IMR-90 (cell line): Measurements from ENCODE around the gene PEX6. TPM values are rescaled to one million over a fixed set of nuclear protein-coding genes. Genes with fewer than 3 reads are reported as not detected.
"Not testable (repeated sequence)": the region's sequence is repeated elsewhere in the genome, so short reads cannot be mapped to it uniquely, and the experiment has no call there.

Experiments used
- ATAC-seq: fragments of 200-7000 bp; cut with Tn5 transposase; 2 replicates; pipeline ENCODE4 v1.9.1; 2020; ENCODE audit warnings: low read depth, mild to moderate bottlenecking, moderate library complexity
- BruUV-seq: library from RNA; stranded (reverse); fragments of 400-500 nt; replicated peaks from 2 replicates; lab custom pipeline; 2021; lab: Mats Ljungman, UMichigan
- CTCF ChIA-PET: fragments of 300-600 bp; formaldehyde crosslinking; extraction: SDS; loops from one replicate; lab custom pipeline; 2021; ENCODE audit warnings: antibody characterized with exemption; lab: Yijun Ruan, JAX
- POLR2A ChIA-PET: fragments of 300-600 bp; sonication (Branson Sonifier 250); formaldehyde crosslinking; loops from one replicate; lab custom pipeline; 2022; ENCODE audit warnings: antibody characterized with exemption; ENCODE audit not compliant: unreplicated experiment; lab: Charles Lee
- DNase-seq: peaks from one replicate; pipeline ENCODE4 v3.0.0; 2013
- H2AFZ ChIP-seq: replicated peaks from 2 replicates; pipeline ENCODE3; 2013; ENCODE audit warnings: low read length, mild to moderate bottlenecking; ENCODE audit not compliant: poor library complexity
- H2AK5ac ChIP-seq: 2 replicates; pipeline ENCODE4 v1.6.1; 2013; ENCODE audit warnings: low read depth, low read length, inconsistent platforms
- H2AK9ac ChIP-seq: replicated peaks from 2 replicates; pipeline ENCODE3; 2013; ENCODE audit warnings: mild to moderate bottlenecking, low read depth, low read length, moderate library complexity; ENCODE audit not compliant: poor library complexity
- H2BK120ac ChIP-seq: 2 replicates; pipeline ENCODE4 v1.6.1; 2013; ENCODE audit warnings: low read depth, low read length, inconsistent platforms
- H2BK15ac ChIP-seq: 3 replicates; pipeline ENCODE4 v1.6.1; 2013; ENCODE audit warnings: low read depth, low read length, inconsistent platforms
- H2BK20ac ChIP-seq: 2 replicates; pipeline ENCODE4 v1.6.1; 2013; ENCODE audit warnings: low read depth, mild to moderate bottlenecking, inconsistent platforms, low read length, moderate library complexity
- H2BK5ac ChIP-seq: 2 replicates; pipeline ENCODE4 v1.6.1; 2013; ENCODE audit warnings: mild to moderate bottlenecking, low read depth, low read length, inconsistent platforms; ENCODE audit not compliant: poor library complexity, severe bottlenecking
- H3K14ac ChIP-seq: replicated peaks from 2 replicates; pipeline ENCODE4 v1.6.1; 2013; ENCODE audit warnings: low read depth, low read length, inconsistent platforms
- H3K18ac ChIP-seq: 2 replicates; pipeline ENCODE4 v1.6.1; 2013; ENCODE audit warnings: low read depth, low read length, control low read depth
- H3K23ac ChIP-seq: 2 replicates; pipeline ENCODE4 v1.6.1; 2013; ENCODE audit warnings: low read depth, low read length, inconsistent platforms
- H3K27ac ChIP-seq: 2 replicates; pipeline ENCODE4 v1.5.1; 2013; ENCODE audit warnings: mild to moderate bottlenecking, control low read depth, low read length; ENCODE audit not compliant: insufficient read depth
- H3K27me3 ChIP-seq: 2 replicates; pipeline ENCODE4 v1.6.1; 2013; ENCODE audit warnings: low read length; ENCODE audit not compliant: control insufficient read depth, insufficient read depth
- H3K36me3 ChIP-seq: 2 replicates; pipeline ENCODE4 v1.6.1; 2013; ENCODE audit warnings: low read length, mixed read lengths; ENCODE audit not compliant: control insufficient read depth, insufficient read depth
- H3K4ac ChIP-seq: 2 replicates; pipeline ENCODE4 v1.6.1; 2013; ENCODE audit warnings: low read depth, low read length, inconsistent platforms
- H3K4me1 ChIP-seq: 2 replicates; pipeline ENCODE4 v1.6.1; 2013; ENCODE audit warnings: low read length, mixed read lengths; ENCODE audit not compliant: control insufficient read depth, insufficient read depth
- H3K4me2 ChIP-seq: 2 replicates; pipeline ENCODE4 v1.6.1; 2013; ENCODE audit warnings: low read depth, mild to moderate bottlenecking, control low read depth, low read length, moderate library complexity
- H3K4me3 ChIP-seq: 2 replicates; pipeline ENCODE4 v1.5.1; 2013; ENCODE audit warnings: low read depth, mild to moderate bottlenecking, control low read depth, low read length, moderate library complexity; ENCODE audit not compliant: insufficient read depth
- H3K56ac ChIP-seq: 2 replicates; pipeline ENCODE4 v1.6.1; 2013; ENCODE audit warnings: low read length, inconsistent platforms; ENCODE audit not compliant: insufficient read depth; ENCODE audit errors: extremely low read depth
- H3K79me1 ChIP-seq, 2 experiments: 2 replicates each; pipeline ENCODE4 v1.6.1; 2013; ENCODE audit warnings: low read length in 2 of 2, inconsistent platforms in 1 of 2, low read depth in 1 of 2
- H3K9ac ChIP-seq: 2 replicates; pipeline ENCODE4 v1.6.1; 2013; ENCODE audit warnings: low read depth, low read length, control low read depth
- H3K9me1 ChIP-seq: 2 replicates; pipeline ENCODE4 v1.6.1; 2013; ENCODE audit warnings: low read length, inconsistent platforms; ENCODE audit not compliant: insufficient read depth
- H3K9me3 ChIP-seq: 2 replicates; pipeline ENCODE4 v1.6.1; 2013; ENCODE audit warnings: low read length; ENCODE audit not compliant: control insufficient read depth, insufficient read depth
- H4K20me1 ChIP-seq: 2 replicates; pipeline ENCODE4 v1.6.1; 2013; ENCODE audit warnings: low read length, inconsistent platforms; ENCODE audit not compliant: insufficient read depth
- H4K5ac ChIP-seq: 2 replicates; pipeline ENCODE4 v1.6.1; 2013; ENCODE audit warnings: mild to moderate bottlenecking, low read depth, low read length, control low read depth
- H4K8ac ChIP-seq, 2 experiments: 2 replicates each; pipeline ENCODE4 v1.6.1; 2013; ENCODE audit warnings: low read depth in 2 of 2, low read length in 2 of 2, control low read depth in 1 of 2, inconsistent platforms in 1 of 2
- H4K91ac ChIP-seq: 2 replicates; pipeline ENCODE4 v1.6.1; 2013; ENCODE audit warnings: low read depth, low read length, inconsistent platforms; ENCODE audit not compliant: insufficient read depth
- WGBS, 2 experiments: methylation state at CpG; one replicate each; pipeline versions ENCODE4 v1.1.5 to v1.1.7; 2013; ENCODE audit warnings: missing lambda C conversion rate in 2 of 2; ENCODE audit not compliant: insufficient read length in 1 of 2; ENCODE audit errors: extremely low coverage in 2 of 2; 5-methylcytosine and 5-hydroxymethylcytosine counted together
- dilution Hi-C: fragments of 300-500 bp; cut with HindIII; formaldehyde crosslinking; loops from one replicate; pipeline ENCODE4 v1.14.3; 2018; ENCODE audit warnings: low sequenced_read_pairs; ENCODE audit not compliant: unreplicated experiment
- in situ Hi-C: fragments of 300-500 bp; cut with MboI; formaldehyde crosslinking; loops from 3 replicates; pipeline ENCODE4 v1.14.3; 2019; ENCODE audit warnings: low sequenced_read_pairs, inconsistent platforms, mixed read lengths
- intact Hi-C: fragments of 100-400 bp; cut with micrococcal nuclease; formaldehyde crosslinking; loops from 2 replicates; pipeline ENCODE4 v1.10.0; 2022
- polyA plus RNA-seq, 3 experiments: library from polyadenylated mRNA; depleted of rRNA; stranded (reverse); fragments of >200 nt; gene quantifications; 2 replicates each; pipeline ENCODE4 v1.2.3, GENCODE V29; 2012; ENCODE audit warnings: low replicate concordance in 1 of 3
- total RNA-seq: library from RNA; depleted of rRNA; stranded (reverse); fragments of >200 nt; gene quantifications from 2 replicates; pipeline ENCODE4 v1.2.3, GENCODE V29; 2012

PEX6 gene
- total and polyA plus RNA-seq, 2 of the 4 experiments (the other 2 are of a cell fraction), result 10.4 to 10.6 TPM

GRCh38 chr6:42954405-42954804 lies 24.6 kb downstream of the PEX6 start:
- ATAC-seq, H4K8ac ChIP-seq, H3K9me1 ChIP-seq, POLR2A ChIA-PET, H3K4me2 ChIP-seq, in situ Hi-C loops, H3K18ac ChIP-seq, H3K9ac ChIP-seq, H2BK15ac ChIP-seq, H2AFZ ChIP-seq, CTCF ChIA-PET, H2BK5ac ChIP-seq, H3K79me1 ChIP-seq, BruUV-seq, H4K91ac ChIP-seq, H3K4ac ChIP-seq, DNase-seq, H3K27me3 ChIP-seq, dilution Hi-C loops, H3K14ac ChIP-seq, H4K20me1 ChIP-seq, H3K9me3 ChIP-seq, intact Hi-C loops, H3K36me3 ChIP-seq, H4K5ac ChIP-seq, H3K27ac ChIP-seq, H2AK9ac ChIP-seq, H3K23ac ChIP-seq, H3K56ac ChIP-seq, H3K4me1 ChIP-seq, H2BK20ac ChIP-seq, H2AK5ac ChIP-seq, H2BK120ac ChIP-seq, H3K4me3 ChIP-seq: not testable (repeated sequence)
- WGBS, 2 experiments, result no CpG with 5 or more reads among the region's 4 CpGs
